IPS-20b (cell line): ENCODE measurements around the gene MMEL1.
A peak's percentile ranks its signal among the peaks of the same experiment; 100 is the strongest.
"Not testable (repeated sequence)": the region's sequence is repeated elsewhere in the genome, so short reads cannot be mapped to it uniquely, and the experiment has no call there.

Experiments used
- H3K27ac ChIP-seq: one replicate; pipeline ENCODE4 v1.5.1; 2013; ENCODE audit warnings: low read length
- H3K27me3 ChIP-seq: 2 replicates; pipeline ENCODE4 v1.6.1; 2013; ENCODE audit warnings: mild to moderate bottlenecking, low read length, inconsistent platforms; ENCODE audit not compliant: insufficient read depth
- H3K36me3 ChIP-seq: 2 replicates; pipeline ENCODE4 v1.6.1; 2013; ENCODE audit warnings: low read depth, mild to moderate bottlenecking, inconsistent platforms, low read length, moderate library complexity; ENCODE audit not compliant: insufficient read depth
- H3K4me1 ChIP-seq: 2 replicates; pipeline ENCODE4 v1.6.1; 2013; ENCODE audit warnings: mild to moderate bottlenecking, control low read depth, inconsistent platforms, low read length, moderate library complexity; ENCODE audit not compliant: insufficient read depth
- H3K4me3 ChIP-seq: 2 replicates; pipeline ENCODE4 v1.5.1; 2013; ENCODE audit warnings: mild to moderate bottlenecking, low read length, inconsistent platforms
- H3K9ac ChIP-seq: 2 replicates; pipeline ENCODE4 v1.6.1; 2013; ENCODE audit warnings: low read depth, mild to moderate bottlenecking, inconsistent platforms, low read length, moderate library complexity
- H3K9me3 ChIP-seq: 2 replicates; pipeline ENCODE4 v1.6.1; 2013; ENCODE audit warnings: mild to moderate bottlenecking, low read depth, low read length, inconsistent platforms; ENCODE audit not compliant: insufficient read depth

Gene MMEL1

GRCh38 chr1:2583871-2584351, 48.9 kb downstream of the MMEL1 start:
- no peak overlapping the region for H3K27ac ChIP-seq
- peaks cover 4% of the 10 kb centered on the region; the same call in 1 of the 2 replicates for H3K4me1 ChIP-seq
- peak overlapping the region; percentile 8; the same call in 1 of the 2 replicates for H3K4me3 ChIP-seq
- H3K36me3 ChIP-seq = no peaks in the 10 kb centered on the region
- H3K9me3 ChIP-seq = no peaks in the 10 kb centered on the region
- no peaks in the 10 kb centered on the region for H3K27me3 ChIP-seq
- no peak overlapping the region for H3K9ac ChIP-seq

GRCh38 chr1:2583331-2583791, 49.5 kb downstream of the MMEL1 start:
- Histone ChIP-seq H3K27me3 (no peaks in the 10 kb centered on the region), H3K9ac (no peak overlapping the region), H3K27ac (no peak overlapping the region), H3K4me3 (no peak overlapping the region), H3K4me1 (peaks cover 4% of the 10 kb centered on the region; the same call in 1 of the 2 replicates), H3K36me3 (no peaks in the 10 kb centered on the region), H3K9me3 (no peaks in the 10 kb centered on the region)

DNA sequence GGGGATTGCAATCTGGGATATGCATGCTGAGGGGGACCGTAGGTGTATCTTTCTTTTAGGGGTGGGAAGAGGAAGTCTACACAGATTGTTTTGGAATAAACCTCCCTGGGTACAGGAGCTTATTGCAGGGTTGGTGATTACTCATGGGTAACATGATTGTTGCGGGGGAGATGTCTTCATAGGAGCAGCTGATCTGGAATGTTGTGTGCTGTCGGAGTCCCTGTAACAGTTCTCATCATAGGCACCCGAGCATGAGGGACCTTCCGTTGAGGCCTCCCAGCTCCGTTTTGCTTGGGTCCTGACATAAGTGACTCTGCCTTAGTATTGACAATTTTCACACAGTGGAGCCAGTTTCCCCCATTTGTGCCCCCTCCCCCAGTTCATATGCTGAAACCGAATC, 50.4 kb downstream of the MMEL1 start:
- Histone ChIP-seq H3K27me3 (no peaks in the 10 kb centered on the region), H3K4me3 (no peak overlapping the region), H3K36me3 (no peaks in the 10 kb centered on the region), H3K9ac (no peak overlapping the region), H3K9me3 (no peaks in the 10 kb centered on the region), H3K4me1 (peaks cover 4% of the 10 kb centered on the region; the same call in 1 of the 2 replicates), H3K27ac (no peak overlapping the region)

DNA sequence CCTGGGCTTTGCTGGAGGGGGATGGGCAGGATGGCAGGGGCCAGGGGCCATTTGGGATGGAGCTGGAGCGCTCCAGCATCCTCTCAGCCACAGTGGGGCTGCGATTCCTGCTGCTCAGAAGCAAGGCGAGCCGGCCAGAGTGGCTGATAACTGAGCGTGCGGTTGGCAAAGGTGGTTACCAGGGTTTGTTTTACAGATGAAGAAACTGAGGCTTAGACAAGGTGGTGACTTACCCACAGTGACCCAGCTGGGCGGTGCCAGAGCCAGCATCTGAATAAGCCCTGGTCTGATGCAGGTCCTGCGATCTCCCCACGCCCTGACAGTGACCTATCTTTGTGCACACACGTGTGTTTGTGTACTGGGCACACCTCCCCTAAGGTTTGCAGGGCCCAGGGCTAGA, 52.1 kb downstream of the MMEL1 start:
- no peak overlapping the region for H3K27ac ChIP-seq
- no peaks in the 10 kb centered on the region for H3K9me3 ChIP-seq
- peaks cover 4% of the 10 kb centered on the region; the same call in 1 of the 2 replicates for H3K4me1 ChIP-seq
- no peaks in the 10 kb centered on the region for H3K36me3 ChIP-seq
- H3K9ac ChIP-seq = no peak overlapping the region
- H3K4me3 ChIP-seq = no peak overlapping the region
- no peaks in the 10 kb centered on the region for H3K27me3 ChIP-seq

DNA sequence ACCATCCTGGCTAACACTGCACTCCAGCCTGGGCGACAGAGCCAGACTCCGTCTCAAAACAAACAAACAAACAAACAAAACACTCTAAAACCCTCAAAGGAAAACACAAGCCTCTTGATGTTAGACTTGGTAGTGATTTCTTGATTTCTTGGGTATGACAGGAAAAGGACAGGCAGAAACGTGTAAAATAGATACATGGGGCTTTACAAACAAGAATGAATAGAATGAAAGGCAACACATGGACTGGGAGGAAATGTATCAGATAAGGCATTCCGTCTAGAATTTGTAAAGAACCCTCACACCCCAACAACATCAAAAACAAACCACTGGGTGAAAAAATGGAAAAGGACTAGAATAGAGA, 54.1 kb downstream of the MMEL1 start:
- Histone ChIP-seq H3K9me3 (0 out of 2 replicates have a peak, but pooled peaks cover under 1% of the 10 kb centered on the region), H3K9ac (no peak overlapping the region), H3K27ac (no peak overlapping the region), H3K4me3 (no peak overlapping the region), H3K36me3 (no peaks in the 10 kb centered on the region), H3K27me3 (no peaks in the 10 kb centered on the region), H3K4me1 (no peaks in the 10 kb centered on the region)

GRCh38 chr1:2577565-2578075, 55.2 kb downstream of the MMEL1 start:
- not testable (repeated sequence) for H3K36me3 ChIP-seq, H3K27me3 ChIP-seq, H3K9ac ChIP-seq, H3K4me3 ChIP-seq, H3K4me1 ChIP-seq, H3K9me3 ChIP-seq, H3K27ac ChIP-seq

DNA sequence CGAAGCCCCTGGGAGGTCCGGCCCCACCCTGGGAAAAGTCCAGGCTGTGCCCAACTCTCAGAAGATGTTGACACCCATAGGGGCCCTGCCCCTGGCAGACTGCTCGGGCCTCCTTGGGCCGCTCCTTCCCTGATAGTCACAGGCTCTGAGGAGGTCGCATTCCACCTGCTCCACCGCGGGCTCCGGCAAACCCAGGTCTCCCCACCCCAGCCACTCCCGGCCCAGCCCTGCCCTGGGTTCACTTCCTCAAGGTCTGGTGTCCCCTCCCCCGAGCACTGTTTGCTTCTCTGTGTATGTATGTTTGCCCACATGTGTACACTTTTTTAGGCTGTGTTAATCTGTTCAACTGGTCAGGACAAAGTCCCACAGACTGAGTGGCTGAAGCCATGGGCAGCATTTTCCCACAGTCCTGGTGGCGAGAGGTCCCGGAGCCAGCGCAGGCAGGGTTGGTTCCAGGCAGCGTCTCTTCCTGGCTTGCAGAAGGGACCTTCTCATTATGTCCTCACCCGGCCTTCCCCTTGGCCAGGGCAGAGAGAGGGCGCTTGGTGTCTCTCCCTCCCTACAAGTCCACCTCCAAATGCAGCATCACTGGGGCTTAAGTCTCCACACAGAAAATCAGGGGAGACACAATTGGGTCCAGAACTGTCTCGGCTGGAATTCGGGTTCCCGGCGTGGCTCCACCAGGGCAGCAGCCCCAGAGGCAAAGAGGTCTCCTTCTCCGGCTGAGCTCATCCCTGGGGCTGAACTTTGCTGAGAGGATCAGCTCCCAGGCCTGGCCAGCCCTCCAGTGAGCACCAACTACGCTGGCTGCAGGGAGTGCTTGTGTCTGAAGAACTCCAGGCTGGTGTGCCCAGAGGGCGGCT, 56.8 kb downstream of the MMEL1 start:
- Histone ChIP-seq H3K4me1 (no peaks in the 10 kb centered on the region), H3K27me3 (no peaks in the 10 kb centered on the region), H3K36me3 (no peaks in the 10 kb centered on the region), H3K4me3 (no peak overlapping the region), H3K9ac (no peak overlapping the region), H3K27ac (no peak overlapping the region), H3K9me3 (peaks cover 5% of the 10 kb centered on the region; the same call in 1 of the 2 replicates)

- Histone ChIP-seq H3K27ac (no peak overlapping the region), H3K27me3 (no peaks in the 10 kb centered on the region), H3K9me3 (peaks cover 5% of the 10 kb centered on the region; the same call in 1 of the 2 replicates), H3K4me3 (no peak overlapping the region), H3K36me3 (no peaks in the 10 kb centered on the region), H3K9ac (no peak overlapping the region), H3K4me1 (no peaks in the 10 kb centered on the region)
Observed at GRCh38 chr1:2574350-2574749, 58.5 kb downstream of the MMEL1 start.

- H3K9ac ChIP-seq = no peak overlapping the region
Observed at GRCh38 chr1:2573250-2573920, 59.4 kb downstream of the MMEL1 start.

DNA sequence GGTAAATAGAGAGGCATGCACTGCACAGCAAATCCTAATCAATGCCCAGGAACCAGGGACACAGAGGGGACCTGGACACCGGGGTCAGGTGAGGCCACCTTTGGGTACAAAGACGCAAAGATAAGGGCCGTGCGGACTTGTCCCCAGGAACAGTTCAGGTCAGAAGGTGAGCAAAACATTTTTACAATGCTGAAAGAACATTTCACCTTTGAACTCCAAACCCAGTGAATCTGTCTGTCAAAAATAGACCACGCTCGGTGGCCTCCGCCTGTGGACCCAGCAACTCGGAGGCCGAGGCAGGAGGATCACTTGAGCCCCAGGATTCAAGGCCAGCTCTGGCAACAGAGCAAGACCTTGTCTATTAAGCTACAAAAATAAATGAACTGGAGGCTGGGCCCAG, 61.5 kb downstream of the MMEL1 start:
- Histone ChIP-seq H3K27me3 (no peaks in the 10 kb centered on the region), H3K27ac (no peak overlapping the region)

More at GRCh38 chr1:2573250-2573920, 59.4 kb downstream of the MMEL1 start:
- H3K4me3 ChIP-seq = no peak overlapping the region
- H3K27ac ChIP-seq = no peak overlapping the region
- H3K9me3 ChIP-seq = peaks cover 5% of the 10 kb centered on the region; the same call in 1 of the 2 replicates
- H3K27me3 ChIP-seq = no peaks in the 10 kb centered on the region
- H3K36me3 ChIP-seq = no peaks in the 10 kb centered on the region
- no peaks in the 10 kb centered on the region for H3K4me1 ChIP-seq

GRCh38 chr1:2570332-2570731, 62.5 kb downstream of the MMEL1 start:
- Histone ChIP-seq H3K9ac (no peak overlapping the region), H3K27ac (no peak overlapping the region), H3K9me3 (peaks cover 5% of the 10 kb centered on the region; the same call in 1 of the 2 replicates), H3K27me3 (no peaks in the 10 kb centered on the region), H3K4me1 (no peaks in the 10 kb centered on the region), H3K36me3 (no peaks in the 10 kb centered on the region), H3K4me3 (no peak overlapping the region)

More for the DNA sequence above, 61.5 kb downstream of the MMEL1 start:
- Histone ChIP-seq H3K9me3 (peaks cover 5% of the 10 kb centered on the region; the same call in 1 of the 2 replicates), H3K4me3 (no peak overlapping the region), H3K4me1 (no peaks in the 10 kb centered on the region), H3K9ac (no peak overlapping the region), H3K36me3 (no peaks in the 10 kb centered on the region)
